Astrocyte of the spinal cord (primary cell): ENCODE data around the gene COL16A1.

Source experiments
- DNase-seq: peaks from one replicate; pipeline ENCODE4 v3.0.0; 2011; ENCODE audit warnings: low read depth, low spot score
- H3K4me3 ChIP-seq: 2 replicates; pipeline ENCODE4 v1.5.1; 2011; ENCODE audit warnings: low read depth, mild to moderate bottlenecking, low read length, moderate library complexity
- CTCF ChIP-seq: IDR thresholded peaks from 2 replicates; pipeline ENCODE4 v1.5.1; 2012; ENCODE audit warnings: low read depth, mild to moderate bottlenecking, low read length, inconsistent platforms
- in situ Hi-C: cut with HindIII; loops from 2 replicates; pipeline ENCODE4 v1.10.0; 2017; ENCODE audit warnings: low sequenced_read_pairs

COL16A1 gene

GRCh38 chr1:31669786-31670592 lies 33.8 kb downstream of the COL16A1 start:
- peak; percentile 40 for TF ChIP-seq CTCF
- in situ Hi-C loops: no loop called here
- peak; percentile 68 for DNase-seq
- H3K4me3 ChIP-seq: no peak overlapping the region

DNA sequence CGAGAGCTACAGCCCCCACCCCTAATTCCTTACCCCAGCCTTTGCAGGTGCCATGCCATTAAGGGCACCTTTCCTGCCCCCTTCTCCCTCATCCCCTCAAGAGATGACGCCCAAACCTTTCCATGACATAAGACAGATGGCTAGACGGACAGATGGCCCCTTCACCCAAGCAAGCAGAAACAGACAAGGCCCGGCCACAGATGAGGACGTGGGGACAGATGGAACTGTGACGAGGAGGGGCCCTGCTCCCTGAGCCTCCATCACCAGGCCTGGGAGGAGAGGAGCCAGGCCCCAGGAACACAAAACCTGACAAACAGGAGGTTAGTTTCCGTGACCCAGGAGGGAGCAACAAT lies 34.4 kb downstream of the COL16A1 start:
- DNase-seq: no peak
- in situ Hi-C loops: no loop called here
- H3K4me3 ChIP-seq: no peak overlapping the region
- no peak for TF ChIP-seq CTCF

DNA sequence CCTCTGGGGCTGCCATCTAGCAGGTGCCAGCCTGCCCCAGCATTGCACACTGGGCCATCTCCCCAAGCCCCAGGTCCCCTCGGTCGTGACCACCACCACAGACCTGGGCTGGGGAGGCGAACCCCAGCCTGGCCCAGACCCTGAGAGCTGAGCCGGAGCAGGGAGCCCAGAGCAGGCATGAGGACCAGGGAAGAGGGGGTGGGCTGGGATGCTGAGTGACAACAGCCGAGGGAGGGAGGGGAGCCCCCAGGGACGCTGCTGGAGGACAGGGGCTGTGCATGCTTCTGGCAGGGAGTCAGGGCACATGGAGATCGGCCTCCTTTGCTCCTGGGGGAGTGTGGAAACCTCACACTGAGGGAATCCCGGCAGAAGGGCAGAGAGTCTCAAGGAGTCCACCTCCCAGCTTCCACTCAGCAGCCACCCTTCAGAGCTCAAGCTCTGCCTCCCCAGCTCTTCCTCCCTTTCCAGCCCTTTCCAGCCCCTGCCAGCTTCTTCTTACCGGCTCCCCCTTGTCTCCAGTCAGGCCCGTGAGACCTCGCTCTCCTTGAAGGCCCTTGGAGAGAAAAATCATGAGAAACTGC lies 35.4 kb downstream of the COL16A1 start:
- in situ Hi-C loops: no loop called here
- H3K4me3 ChIP-seq: no peak overlapping the region
- TF ChIP-seq CTCF: no peak
- no peak for DNase-seq

GRCh38 chr1:31667065-31667785 lies 36.6 kb downstream of the COL16A1 start:
- in situ Hi-C loops: no loop called here
- DNase-seq: no peak
- H3K4me3 ChIP-seq: no peak overlapping the region
- TF ChIP-seq CTCF: no peak

DNA sequence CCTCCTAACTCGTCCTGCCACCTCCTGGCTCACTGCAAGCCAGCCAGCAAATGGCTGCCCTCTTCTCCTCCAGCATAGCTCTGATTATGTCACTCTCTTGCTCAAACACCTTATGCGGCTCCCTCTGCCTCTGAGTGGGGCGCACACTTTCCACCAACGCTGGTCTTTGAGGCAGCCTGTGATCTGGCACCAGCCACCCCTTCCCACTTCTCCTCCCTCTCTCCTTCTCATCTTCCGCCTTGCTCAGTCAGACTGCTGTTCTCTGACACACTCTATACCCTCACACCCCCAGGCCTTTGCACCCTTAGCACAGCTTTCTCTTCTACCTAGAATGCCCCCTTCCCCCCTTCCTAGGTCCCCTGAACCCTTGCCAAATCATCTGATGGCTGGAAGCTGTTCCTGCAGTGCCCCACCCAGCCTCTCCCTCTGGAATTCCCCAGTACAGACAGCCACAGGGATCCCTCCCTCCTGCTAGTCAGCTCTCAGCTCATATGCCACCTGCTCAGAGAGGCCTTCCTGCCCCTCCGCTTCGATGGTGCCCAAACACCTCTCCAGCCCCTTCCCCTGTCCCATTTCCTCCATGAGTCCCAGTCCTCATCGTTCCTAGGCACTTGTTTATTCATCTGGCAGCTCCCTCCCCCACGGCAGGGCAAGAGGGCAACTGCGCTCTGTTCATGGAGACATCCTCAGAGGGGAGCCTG lies 37.4 kb downstream of the COL16A1 start:
- in situ Hi-C loops: no loop called here
- DNase-seq: peak; percentile 19
- H3K4me3 ChIP-seq: no peak overlapping the region
- TF ChIP-seq CTCF: no peak

DNA sequence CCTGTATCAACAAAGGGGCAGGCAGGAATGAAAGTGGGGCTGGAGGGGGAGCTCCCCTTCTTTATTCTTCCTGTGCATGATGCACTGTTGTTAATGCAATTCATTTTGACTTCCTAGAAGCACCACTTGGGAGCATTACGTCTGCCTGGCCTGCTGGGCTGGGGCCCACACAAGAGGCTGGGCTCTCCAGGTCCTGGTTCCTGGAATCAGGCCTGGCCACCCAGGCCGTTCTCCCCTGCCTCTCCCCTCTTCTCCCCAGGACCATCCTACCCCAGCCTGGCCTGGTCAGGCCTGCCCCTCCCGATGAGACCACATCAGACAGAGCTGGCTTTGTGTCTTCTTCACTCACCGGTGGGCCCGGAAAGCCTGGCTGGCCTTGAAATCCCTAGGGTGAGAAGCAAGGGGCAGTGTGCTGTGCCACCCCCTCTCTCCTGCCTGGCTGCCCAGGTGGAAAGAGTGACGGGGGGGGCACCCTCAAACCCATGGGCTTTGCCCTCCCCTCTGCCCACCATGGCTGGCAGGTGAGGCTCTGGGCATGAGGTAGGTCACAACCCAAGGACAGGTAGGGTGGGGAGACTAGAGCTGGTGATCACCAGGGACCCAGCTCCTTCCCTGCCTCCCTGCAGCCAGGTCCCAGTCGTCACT lies 38.5 kb downstream of the COL16A1 start:
- in situ Hi-C loops: no loop called here
- TF ChIP-seq CTCF: no peak

More for the DNA sequence above, 38.5 kb downstream of the COL16A1 start:
- no peak overlapping the region for H3K4me3 ChIP-seq
- DNase-seq: no peak
